Calu3 (cell line): ENCODE data around the gene SPOCK1. TPM values are rescaled to one million over a fixed set of nuclear protein-coding genes. Genes with fewer than 3 reads are reported as not detected.

Source experiments
- BruUV-seq: library from RNA; stranded (reverse); fragments of 400-500 nt; replicated peaks from 2 replicates; lab custom pipeline; 2021; lab: Mats Ljungman, UMichigan
- CTCF ChIA-PET: fragments of 300-600 bp; sonication (Branson Sonifier 250); formaldehyde crosslinking; loops from one replicate; lab custom pipeline; 2022; ENCODE audit warnings: antibody characterized with exemption; lab: Charles Lee
- DNase-seq: peaks from one replicate; pipeline ENCODE4 v3.0.0; 2022
- H3K27ac Mint-ChIP-seq: one replicate; pipeline ENCODE4 v1.8.0; 2022; ENCODE audit warnings: mixed read lengths; ENCODE audit not compliant: unreplicated experiment
- H3K27me3 Mint-ChIP-seq: one replicate; pipeline ENCODE4 v1.8.0; 2022; ENCODE audit warnings: mixed read lengths; ENCODE audit not compliant: unreplicated experiment
- H3K36me3 Mint-ChIP-seq: one replicate; pipeline ENCODE4 v1.8.0; 2022; ENCODE audit warnings: mild to moderate bottlenecking, moderate library complexity, mixed read lengths; ENCODE audit not compliant: insufficient read depth, unreplicated experiment
- H3K4me1 Mint-ChIP-seq: one replicate; pipeline ENCODE4 v1.8.0; 2022; ENCODE audit warnings: mild to moderate bottlenecking, low read depth, mixed read lengths; ENCODE audit not compliant: unreplicated experiment
- H3K4me3 Mint-ChIP-seq: one replicate; pipeline ENCODE4 v1.8.0; 2022; ENCODE audit warnings: mild to moderate bottlenecking, low read depth, moderate library complexity, mixed read lengths; ENCODE audit not compliant: unreplicated experiment
- H3K9me3 Mint-ChIP-seq: one replicate; pipeline ENCODE4 v1.8.0; 2022; ENCODE audit warnings: low read depth, mixed read lengths; ENCODE audit not compliant: unreplicated experiment
- intact Hi-C: fragments of 100-400 bp; cut with micrococcal nuclease; formaldehyde crosslinking; loops from one replicate; pipeline ENCODE4 v1.10.0; 2022; ENCODE audit not compliant: unreplicated experiment
- total RNA-seq: library from RNA; stranded (reverse); gene quantifications from 2 replicates; pipeline ENCODE4 v1.2.3, GENCODE V29; 2022
- TF ChIP-seq, protein P1 (sequence below): fragments of 200-600 bp; IDR thresholded peaks from one replicate; pipeline ENCODE4 v1.8.0; 2022; ENCODE audit warnings: antibody characterized with exemption; ENCODE audit not compliant: unreplicated experiment

Gene SPOCK1
- total RNA-seq, 1 experiment from 2014 or later, result 3.2 TPM

DNA sequence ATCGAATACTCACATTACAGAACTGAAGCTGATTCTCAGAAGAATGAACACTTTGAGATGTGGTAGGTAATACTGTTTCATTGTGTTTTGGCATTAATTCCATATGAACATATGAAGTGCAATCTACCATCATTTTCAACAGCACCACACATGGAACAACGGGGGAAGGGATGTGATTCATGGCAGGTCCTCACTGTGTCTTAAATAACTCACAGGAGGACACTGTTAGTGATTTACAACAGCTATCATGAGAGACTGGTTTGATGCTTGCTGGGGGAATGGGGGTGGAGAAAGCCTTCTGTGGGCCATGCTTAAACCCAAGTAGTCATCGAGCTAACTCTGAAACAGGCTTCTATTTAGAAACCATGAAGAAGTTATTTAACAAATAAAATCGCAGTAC, 232.9 kb downstream of the SPOCK1 start:
- TF ChIP-seq, protein P1, sequence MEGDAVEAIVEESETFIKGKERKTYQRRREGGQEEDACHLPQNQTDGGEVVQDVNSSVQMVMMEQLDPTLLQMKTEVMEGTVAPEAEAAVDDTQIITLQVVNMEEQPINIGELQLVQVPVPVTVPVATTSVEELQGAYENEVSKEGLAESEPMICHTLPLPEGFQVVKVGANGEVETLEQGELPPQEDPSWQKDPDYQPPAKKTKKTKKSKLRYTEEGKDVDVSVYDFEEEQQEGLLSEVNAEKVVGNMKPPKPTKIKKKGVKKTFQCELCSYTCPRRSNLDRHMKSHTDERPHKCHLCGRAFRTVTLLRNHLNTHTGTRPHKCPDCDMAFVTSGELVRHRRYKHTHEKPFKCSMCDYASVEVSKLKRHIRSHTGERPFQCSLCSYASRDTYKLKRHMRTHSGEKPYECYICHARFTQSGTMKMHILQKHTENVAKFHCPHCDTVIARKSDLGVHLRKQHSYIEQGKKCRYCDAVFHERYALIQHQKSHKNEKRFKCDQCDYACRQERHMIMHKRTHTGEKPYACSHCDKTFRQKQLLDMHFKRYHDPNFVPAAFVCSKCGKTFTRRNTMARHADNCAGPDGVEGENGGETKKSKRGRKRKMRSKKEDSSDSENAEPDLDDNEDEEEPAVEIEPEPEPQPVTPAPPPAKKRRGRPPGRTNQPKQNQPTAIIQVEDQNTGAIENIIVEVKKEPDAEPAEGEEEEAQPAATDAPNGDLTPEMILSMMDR, result no peak
- H3K9me3 Mint-ChIP-seq, result no peaks in the 10 kb centered on the region
- no peaks in the 10 kb centered on the region for H3K4me1 Mint-ChIP-seq
- intact Hi-C loops, result no loop called here
- no peaks in the 10 kb centered on the region for H3K36me3 Mint-ChIP-seq
- CTCF ChIA-PET, result no interaction called here
- H3K27me3 Mint-ChIP-seq, result peaks cover 66% of the 10 kb centered on the region
- no peak for DNase-seq
- no peak overlapping the region for H3K4me3 Mint-ChIP-seq
- BruUV-seq, result no TSS peak
- no peak overlapping the region for H3K27ac Mint-ChIP-seq

DNA sequence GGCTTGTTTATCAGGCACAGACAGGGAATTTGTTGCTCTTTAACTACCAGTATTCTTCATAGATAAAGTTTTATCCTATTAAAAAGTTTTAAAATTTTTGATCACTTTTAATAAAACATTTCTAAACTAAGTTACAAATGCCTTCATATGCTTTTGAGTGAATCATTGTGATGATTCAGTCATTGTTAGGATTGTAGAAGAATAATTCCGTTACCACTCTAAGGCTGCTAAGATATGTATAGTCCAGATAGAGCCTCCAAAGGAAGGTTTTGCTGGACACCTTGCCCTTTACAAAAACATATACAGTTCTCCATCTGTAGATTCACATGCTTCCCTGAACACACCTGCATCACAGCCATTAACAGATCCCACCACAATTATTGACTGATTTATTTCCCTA, 233.7 kb downstream of the SPOCK1 start:
- H3K36me3 Mint-ChIP-seq, result no peaks in the 10 kb centered on the region

DNA sequence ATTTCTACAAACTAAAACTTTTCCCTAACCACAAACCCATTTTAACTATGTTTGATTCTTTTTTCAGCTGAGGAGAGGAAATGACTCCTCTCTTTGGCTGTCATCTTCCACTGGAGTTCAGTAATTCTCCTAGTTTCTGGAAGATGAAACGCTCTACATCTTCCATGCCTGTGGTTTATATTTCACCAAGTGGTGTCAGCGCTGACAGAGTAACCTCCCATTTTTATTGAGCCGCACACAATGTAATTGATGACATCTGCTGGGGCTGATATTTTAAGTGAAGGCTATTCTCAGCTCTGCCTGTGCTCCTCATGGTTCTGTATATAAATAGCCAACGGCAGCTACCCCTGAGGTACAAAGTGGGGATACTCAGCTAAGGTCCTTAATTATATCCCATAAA, 234.6 kb downstream of the SPOCK1 start:
- Mint-ChIP-seq H3K4me3 (no peak overlapping the region), H3K27ac (no peak overlapping the region)

More for the DNA sequence above, 233.7 kb downstream of the SPOCK1 start:
- Mint-ChIP-seq H3K9me3 (no peaks in the 10 kb centered on the region), H3K4me1 (no peaks in the 10 kb centered on the region), H3K27ac (no peak overlapping the region), H3K4me3 (no peak overlapping the region), H3K27me3 (peaks cover 73% of the 10 kb centered on the region)
- CTCF ChIA-PET, result no interaction called here
- DNase-seq, result no peak
- BruUV-seq, result no TSS peak
- TF ChIP-seq, protein P1, result no peak
- intact Hi-C loops, result no loop called here

DNA sequence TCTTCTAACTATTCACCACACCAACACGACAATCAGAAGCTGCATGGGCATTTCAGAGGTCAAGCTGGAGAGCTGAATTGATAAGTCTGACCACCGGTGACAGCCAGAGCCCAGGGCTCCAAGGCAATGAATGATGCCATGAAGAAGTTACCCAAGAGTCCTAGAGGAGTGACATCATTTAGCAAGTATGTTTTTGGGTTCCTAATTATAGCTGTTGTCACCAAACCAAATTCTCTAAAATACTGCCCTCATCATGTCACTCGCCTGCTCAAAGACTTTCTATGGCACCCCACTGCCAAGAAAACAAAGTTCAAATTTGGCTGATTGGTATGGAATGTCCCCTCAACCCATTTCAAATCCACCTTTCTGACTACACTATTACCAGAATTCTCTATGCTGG, 235.1 kb downstream of the SPOCK1 start:
- DNase-seq, result no peak
- TF ChIP-seq, protein P1, result no peak
- Mint-ChIP-seq H3K27ac (no peak overlapping the region), H3K27me3 (peaks cover 81% of the 10 kb centered on the region), H3K4me1 (no peaks in the 10 kb centered on the region), H3K4me3 (no peak overlapping the region), H3K9me3 (no peaks in the 10 kb centered on the region), H3K36me3 (no peaks in the 10 kb centered on the region)
- no TSS peak for BruUV-seq
- intact Hi-C loops, result no loop called here
- CTCF ChIA-PET, result no interaction called here

More for the DNA sequence above, 234.6 kb downstream of the SPOCK1 start:
- intact Hi-C loops, result no loop called here
- no peaks in the 10 kb centered on the region for H3K9me3 Mint-ChIP-seq
- DNase-seq, result no peak
- no peaks in the 10 kb centered on the region for H3K4me1 Mint-ChIP-seq
- TF ChIP-seq, protein P1, result no peak
- CTCF ChIA-PET, result no interaction called here
- no peaks in the 10 kb centered on the region for H3K36me3 Mint-ChIP-seq
- BruUV-seq, result no TSS peak
- H3K27me3 Mint-ChIP-seq, result peaks cover 81% of the 10 kb centered on the region
